ENCODE results near the gene GAS2L3.
A peak's percentile ranks its signal among the peaks of the same experiment; 100 is the strongest.

GAS2L3 gene

GRCh38 chr12:100661300-100661951, 87.9 kb downstream of the GAS2L3 start:
- DNase-seq (ENCODE audit: low read depth), result no peak

- no peak for DNase-seq (ENCODE audit: low read depth)
Measured at GRCh38 chr12:100666588-100666987, 93.1 kb downstream of the GAS2L3 start.

GRCh38 chr12:100668945-100669536, 95.6 kb downstream of the GAS2L3 start:
- peak; percentile 32 for DNase-seq (ENCODE audit: low read depth)

- no peak for DNase-seq (ENCODE audit: low read depth)
Measured at GRCh38 chr12:100669922-100670321, 96.4 kb downstream of the GAS2L3 start.

GRCh38 chr12:100671396-100672074, 98.1 kb downstream of the GAS2L3 start:
- no peak for DNase-seq (ENCODE audit: low read depth)

GRCh38 chr12:100672075-100672592, 98.7 kb downstream of the GAS2L3 start:
- DNase-seq (ENCODE audit: low read depth), result peak; percentile 3

- no peak for DNase-seq (ENCODE audit: low read depth)
Measured at GRCh38 chr12:100674036-100674888, 100.8 kb downstream of the GAS2L3 start.
